Thyroid gland (tissue), 4 donors: ENCODE results near the gene FLT3. TPM values are rescaled to one million over a fixed set of nuclear protein-coding genes. Genes with fewer than 3 reads are reported as not detected.

Source experiments
- DNase-seq, 2 donors: peaks; one replicate each; pipeline ENCODE4 v3.0.0-alpha.2; 2019
- H3K27ac ChIP-seq, 3 donors: fragments of 200-600 bp; sonication (generic); 1 replicate in 2 of 3; 2 replicates in 1 of 3; pipeline ENCODE4 v1.5.1; 2016 to 2019; ENCODE audit warnings: mild to moderate bottlenecking in 1 of 3, moderate library complexity in 1 of 3
- H3K27me3 ChIP-seq: fragments of 200-600 bp; sonication (generic); one replicate; pipeline ENCODE4 v1.5.1; 2019
- H3K36me3 ChIP-seq, 2 donors: fragments of 200-600 bp; sonication (generic); one replicate each; pipeline ENCODE4 v1.5.1; 2016 to 2019
- H3K4me1 ChIP-seq, 2 donors: fragments of 200-600 bp; sonication (generic); one replicate each; pipeline ENCODE4 v1.5.1; 2017 to 2019
- H3K4me3 ChIP-seq, 3 donors: fragments of 200-600 bp; sonication (generic); replicated peaks in 1 of 3; 1 replicate in 2 of 3; 2 replicates in 1 of 3; pipeline ENCODE4 v1.5.1; 2016; ENCODE audit warnings: mild to moderate bottlenecking in 1 of 3
- H3K9me3 ChIP-seq: fragments of 200-600 bp; sonication (generic); one replicate; pipeline ENCODE4 v1.5.1; 2017
- CTCF ChIP-seq, 6 experiments: fragments of 200-600 bp in 3 of 6; fragments of 450-650 bp in 3 of 6; sonication (generic) in 3 of 6; IDR thresholded peaks; one replicate each; pipeline ENCODE4 v1.5.1; 2016 to 2019; ENCODE audit warnings: antibody characterized with exemption in 6 of 6, mild to moderate bottlenecking in 2 of 6, inconsistent platforms in 1 of 6, moderate library complexity in 1 of 6
- POLR2A ChIP-seq, 2 donors: fragments of 450-650 bp; IDR thresholded peaks; one replicate each; pipeline ENCODE4 v1.6.1; 2017; ENCODE audit warnings: antibody characterized with exemption in 2 of 2, mild to moderate bottlenecking in 2 of 2, moderate library complexity in 1 of 2
- WGBS, 2 donors: methylation state at CpG; one replicate each; pipeline ENCODE4 v1.1.5; 2017; 5-methylcytosine and 5-hydroxymethylcytosine counted together
- intact Hi-C: fragments of 100-400 bp; cut with DNase I; formaldehyde crosslinking; loops from one replicate; pipeline ENCODE4 v1.15.1; 2023
- total RNA-seq, 4 donors: library from RNA; depleted of rRNA; stranded (reverse); fragments of >200 nt; gene quantifications; one replicate each; pipeline ENCODE4 v1.2.3, GENCODE V29; 2016

Gene FLT3
- total RNA-seq, 4 donors from 2014 or later: 0.11 to 1.2 (median 0.68) TPM

- no peak for DNase-seq
- Histone ChIP-seq H3K27ac (no peak overlapping the region), H3K4me1 (no peaks in the 10 kb centered on the region), H3K9me3 (no peaks in the 10 kb centered on the region), H3K4me3 (no peak overlapping the region), H3K36me3 (no peaks in the 10 kb centered on the region), H3K27me3 (no peaks in the 10 kb centered on the region)
- TF ChIP-seq CTCF (IDR thresholded peaks at IDR 0.05): no peak
- TF ChIP-seq POLR2A (IDR thresholded peaks at IDR 0.05): no peak
- WGBS, 2 donors: 57 to 61% methylated on average over 3 of the region's 3 CpGs
- intact Hi-C loops: no loop called here
Observed at GRCh38 chr13:28045861-28046260, 54.5 kb downstream of the FLT3 start.

- Histone ChIP-seq H3K4me1 (no peaks in the 10 kb centered on the region), H3K27me3 (no peaks in the 10 kb centered on the region), H3K36me3 (no peaks in the 10 kb centered on the region), H3K27ac (no peak overlapping the region), H3K9me3 (no peaks in the 10 kb centered on the region), H3K4me3 (no peak overlapping the region)
- no peak for TF ChIP-seq CTCF (IDR thresholded peaks at IDR 0.05)
- TF ChIP-seq POLR2A (IDR thresholded peaks at IDR 0.05): no peak
- DNase-seq: no peak
- intact Hi-C loops: no loop called here
- 92 to 94% methylated on average over 2 of the region's 2 CpGs for WGBS, 2 donors
Observed at GRCh38 chr13:28044608-28045007, 55.8 kb downstream of the FLT3 start.

GRCh38 chr13:28043224-28043623 lies 57.2 kb downstream of the FLT3 start:
- H3K4me1 ChIP-seq: no peaks in the 10 kb centered on the region
- H3K27ac ChIP-seq: no peak overlapping the region
- no peak for TF ChIP-seq POLR2A (IDR thresholded peaks at IDR 0.05)
- TF ChIP-seq CTCF (IDR thresholded peaks at IDR 0.05): no peak
- H3K27me3 ChIP-seq: no peaks in the 10 kb centered on the region
- H3K36me3 ChIP-seq: no peaks in the 10 kb centered on the region
- DNase-seq: no peak
- no peak overlapping the region for H3K4me3 ChIP-seq
- intact Hi-C loops: no loop called here
- WGBS, 2 donors: 88% methylated on average over 4 of the region's 4 CpGs
- H3K9me3 ChIP-seq: no peaks in the 10 kb centered on the region

- no peak for DNase-seq
- no peaks in the 10 kb centered on the region for H3K36me3 ChIP-seq
- H3K4me1 ChIP-seq: no peaks in the 10 kb centered on the region
- intact Hi-C loops: no loop called here
- H3K27ac ChIP-seq: no peak overlapping the region
- TF ChIP-seq POLR2A (IDR thresholded peaks at IDR 0.05) (no peak), CTCF (IDR thresholded peaks at IDR 0.05) (no peak)
- H3K9me3 ChIP-seq: no peaks in the 10 kb centered on the region
- no peak overlapping the region for H3K4me3 ChIP-seq
- H3K27me3 ChIP-seq: no peaks in the 10 kb centered on the region
- WGBS, 2 donors: 68 to 71% methylated on average over 8 of the region's 8 CpGs
Observed at GRCh38 chr13:28041501-28041900, 58.9 kb downstream of the FLT3 start.

GRCh38 chr13:28041031-28041461 lies 59.3 kb downstream of the FLT3 start:
- Histone ChIP-seq H3K27me3 (no peaks in the 10 kb centered on the region), H3K9me3 (no peaks in the 10 kb centered on the region), H3K4me1 (no peaks in the 10 kb centered on the region), H3K36me3 (no peaks in the 10 kb centered on the region), H3K4me3 (no peak overlapping the region), H3K27ac (no peak overlapping the region)
- no peak for TF ChIP-seq CTCF (IDR thresholded peaks at IDR 0.05)
- no peak for DNase-seq
- 58 to 68% methylated on average over 4 of the region's 4 CpGs for WGBS, 2 donors
- intact Hi-C loops: no loop called here
